HEK293T (cell line): ENCODE results near the gene TKTL1.

Experiments used
- CTCF ChIA-PET: fragments of 350-600 bp; formaldehyde crosslinking; extraction: SDS; loops from one replicate; lab custom pipeline; 2021; ENCODE audit warnings: antibody characterized with exemption, inconsistent platforms; lab: Yijun Ruan, JAX
- POLR2A ChIA-PET: fragments of 350-600 bp; formaldehyde crosslinking; extraction: SDS; loops from one replicate; lab custom pipeline; 2020; ENCODE audit warnings: antibody characterized with exemption, inconsistent platforms; lab: Yijun Ruan, JAX
- DNase-seq: peaks from one replicate; pipeline ENCODE4 v3.0.0; 2012; ENCODE audit warnings: mixed read lengths; ENCODE audit errors: extremely low spot score
- ARNT ChIP-seq: fragments of 450-650 bp; IDR thresholded peaks from 2 replicates; pipeline ENCODE4 v1.6.1; 2017; ENCODE audit warnings: mild to moderate bottlenecking
- BHLHE40 ChIP-seq: fragments of 450-650 bp; IDR thresholded peaks from 2 replicates; pipeline ENCODE4 v1.6.1; 2016; ENCODE audit warnings: mild to moderate bottlenecking, moderate library complexity, borderline replicate concordance
- CTBP1 ChIP-seq: fragments of 450-650 bp; IDR thresholded peaks from 2 replicates; pipeline ENCODE4 v1.6.1; 2016; ENCODE audit warnings: borderline replicate concordance
- ELF4 ChIP-seq: fragments of 450-650 bp; IDR thresholded peaks from 2 replicates; pipeline ENCODE4 v1.6.1; 2017; ENCODE audit warnings: antibody characterized with exemption
- FOXA1 ChIP-seq: fragments of 450-650 bp; IDR thresholded peaks from 2 replicates; pipeline ENCODE4 v1.6.1; 2016; ENCODE audit warnings: mild to moderate bottlenecking
- FOXK2 ChIP-seq: fragments of 450-650 bp; IDR thresholded peaks from 2 replicates; pipeline ENCODE4 v1.6.1; 2016; ENCODE audit warnings: mild to moderate bottlenecking
- FOXM1 ChIP-seq: fragments of 450-650 bp; IDR thresholded peaks from 2 replicates; pipeline ENCODE4 v1.6.1; 2017; ENCODE audit warnings: mild to moderate bottlenecking, borderline replicate concordance
- HDGF ChIP-seq: fragments of 450-650 bp; IDR thresholded peaks from 2 replicates; pipeline ENCODE4 v1.6.1; 2017; ENCODE audit warnings: antibody characterized with exemption, borderline replicate concordance
- L3MBTL2 ChIP-seq: fragments of 450-650 bp; conservative IDR thresholded peaks from 2 replicates; pipeline ENCODE4 v1.6.1; 2016; ENCODE audit warnings: mild to moderate bottlenecking
- LEF1 ChIP-seq: fragments of 450-650 bp; IDR thresholded peaks from 2 replicates; pipeline ENCODE4 v1.6.1; 2017; ENCODE audit warnings: mild to moderate bottlenecking, borderline replicate concordance
- NFRKB ChIP-seq: fragments of 450-650 bp; IDR thresholded peaks from 2 replicates; pipeline ENCODE4 v1.6.1; 2016; ENCODE audit warnings: mild to moderate bottlenecking, moderate library complexity
- PKNOX1 ChIP-seq: fragments of 450-650 bp; IDR thresholded peaks from 2 replicates; pipeline ENCODE4 v1.6.1; 2016
- SP1 ChIP-seq: fragments of 450-650 bp; IDR thresholded peaks from 2 replicates; pipeline ENCODE4 v1.6.1; 2017
- SUZ12 ChIP-seq: fragments of 450-650 bp; IDR thresholded peaks from 2 replicates; pipeline ENCODE4 v1.6.1; 2016; ENCODE audit warnings: mild to moderate bottlenecking
- TARDBP ChIP-seq: fragments of 450-650 bp; IDR thresholded peaks from 2 replicates; pipeline ENCODE4 v1.6.1; 2016
- ZNF384 ChIP-seq: fragments of 450-650 bp; IDR thresholded peaks from 2 replicates; pipeline ENCODE4 v1.6.1; 2016

Gene TKTL1

GRCh38 chrX:154323537-154323936, 27.9 kb downstream of the TKTL1 start:
- TF ChIP-seq ELF4, result no peak
- no peak for TF ChIP-seq FOXM1
- no peak for TF ChIP-seq CTBP1
- no peak for TF ChIP-seq FOXA1
- no peak for TF ChIP-seq BHLHE40
- no peak for TF ChIP-seq TARDBP
- TF ChIP-seq ZNF384, result no peak
- no peak for TF ChIP-seq ARNT
- TF ChIP-seq PKNOX1, result no peak
- no peak for TF ChIP-seq HDGF
- no peak for TF ChIP-seq FOXK2
- no peak for TF ChIP-seq L3MBTL2
- TF ChIP-seq LEF1, result no peak
- no peak for TF ChIP-seq SP1
- ChIA-PET CTCF (interaction anchor here (1.5 kb wide), 1 partner anchor 16 kb away, joined by 6 read pairs; no protein-coding TSS in a partner anchor), POLR2A (no interaction called here)
- no peak for DNase-seq

- TF ChIP-seq CTBP1, result peak; percentile 50; the same call in 1 of the 2 replicates
- no peak for TF ChIP-seq ELF4
- no peak for TF ChIP-seq FOXM1
- no peak for TF ChIP-seq FOXK2
- no peak for TF ChIP-seq NFRKB
- TF ChIP-seq HDGF, result no peak
- TF ChIP-seq PKNOX1, result peak; percentile 74
- no peak for TF ChIP-seq ZNF384
- TF ChIP-seq L3MBTL2, result peak; percentile 37
- CTCF ChIA-PET, result interaction anchor here (1.0 to 1.5 kb wide), 4 partner anchors 14 to 312 kb away, joined by 3 to 9 read pairs (median 3); no protein-coding TSS in a partner anchor
- POLR2A ChIA-PET, result interaction anchor here (0.7 to 1.8 kb wide), 4 partner anchors 48 to 192 kb away, joined by 3 to 6 read pairs (median 4); partner anchors contain the start of genes FLNA and RPL10
- no peak for DNase-seq
These were observed 29.9 kb downstream of the TKTL1 start for GRCh38 chrX:154325541-154325940.

GRCh38 chrX:154327038-154327820, 31.6 kb downstream of the TKTL1 start:
- TF ChIP-seq FOXA1 (no peak), NFRKB (no peak), LEF1 (no peak), HDGF (no peak), ELF4 (no peak), L3MBTL2 (no peak), PKNOX1 (no peak), ARNT (no peak), CTBP1 (no peak), TARDBP (no peak), FOXK2 (no peak), SUZ12 (no peak), FOXM1 (no peak), SP1 (no peak), ZNF384 (no peak), BHLHE40 (no peak)
- no peak for DNase-seq
- ChIA-PET CTCF (interaction anchor here (0.6 to 1.7 kb wide), 4 partner anchors 14 to 804 kb away, joined by 3 to 7 read pairs (median 4); no protein-coding TSS in a partner anchor), POLR2A (no interaction called here)

- DNase-seq, result no peak
- TF ChIP-seq BHLHE40 (no peak), ZNF384 (no peak), FOXM1 (no peak), SP1 (no peak)
- ChIA-PET POLR2A (no interaction called here), CTCF (interaction anchor here (1.2 kb wide), 1 partner anchor 11 kb away, joined by 5 read pairs; no protein-coding TSS in a partner anchor)
These were observed 33.1 kb downstream of the TKTL1 start for GRCh38 chrX:154328646-154329045.

- TF ChIP-seq LEF1, result no peak
- no peak for TF ChIP-seq BHLHE40
- TF ChIP-seq ARNT, result no peak
- no peak for TF ChIP-seq ZNF384
- no peak for TF ChIP-seq TARDBP
- TF ChIP-seq SP1, result no peak
- TF ChIP-seq FOXA1, result no peak
- no peak for TF ChIP-seq FOXK2
- no peak for TF ChIP-seq ELF4
- DNase-seq, result no peak
- CTCF ChIA-PET, result interaction anchor here (1.2 kb wide), 1 partner anchor 11 kb away, joined by 5 read pairs; no protein-coding TSS in a partner anchor
- POLR2A ChIA-PET, result no interaction called here
These were observed 33.7 kb downstream of the TKTL1 start for GRCh38 chrX:154329294-154329693.

- ChIA-PET POLR2A (no interaction called here), CTCF (no interaction called here)
- TF ChIP-seq HDGF (no peak), L3MBTL2 (no peak), FOXA1 (no peak), ELF4 (no peak), ARNT (no peak), FOXM1 (no peak), TARDBP (no peak), NFRKB (no peak), PKNOX1 (no peak), LEF1 (no peak), CTBP1 (no peak), FOXK2 (no peak), ZNF384 (no peak), SUZ12 (no peak), SP1 (no peak), BHLHE40 (no peak)
- DNase-seq, result no peak
These were observed 37.0 kb downstream of the TKTL1 start for GRCh38 chrX:154332561-154332960.
